ENCODE results near the gene METTL25. TPM values are rescaled to one million over a fixed set of nuclear protein-coding genes. Genes with fewer than 3 reads are reported as not detected.

The METTL25 gene
- total RNA-seq, 2 experiments from 2014 or later = 8.0 to 12.5 TPM

DNA sequence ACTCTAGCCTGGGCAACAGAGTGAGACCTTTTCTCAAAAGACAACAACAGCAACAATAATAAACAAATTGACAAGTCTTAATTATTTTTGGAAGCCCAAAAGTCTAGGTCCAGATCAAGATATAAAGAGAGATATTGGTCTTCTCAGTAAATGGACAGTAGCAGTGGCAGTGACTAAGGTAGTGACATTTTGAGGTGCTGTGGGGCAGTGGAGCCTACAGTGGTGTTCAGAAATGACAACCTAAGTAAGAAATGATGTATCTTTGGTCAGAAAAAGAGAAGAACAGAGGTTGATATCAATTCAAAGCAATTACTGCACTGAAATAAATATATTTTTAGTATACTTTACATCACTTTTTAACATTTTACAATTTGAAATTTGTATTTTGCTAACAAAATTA is 20.7 kb downstream of the METTL25 start:
- no peaks in the 10 kb centered on the region for H3K79me2 ChIP-seq (ENCODE audit: insufficient read depth, low read depth, low read length)
- DNase-seq (ENCODE audit: low spot score) = no peak
- H3K27ac ChIP-seq (ENCODE audit: low read depth, low read length, poor library complexity, severe bottlenecking) = no peak overlapping the region
- CTCF ChIA-PET (ENCODE audit: unreplicated experiment) = no interaction called here
- no peaks in the 10 kb centered on the region for H4K20me1 ChIP-seq (ENCODE audit: insufficient read depth, low read length)
- intact Hi-C loops (cut with micrococcal nuclease; ENCODE audit: unreplicated experiment) = no loop called here
- POLR2A ChIA-PET = interaction anchor here (0.6 to 0.7 kb wide), 2 partner anchors 68 to 227 kb away, joined by 3 to 5 read pairs; no protein-coding TSS in a partner anchor
- no peak overlapping the region for H2AFZ ChIP-seq (ENCODE audit: low read length)
- H3K4me3 ChIP-seq (ENCODE audit: low read depth, low read length, poor library complexity, severe bottlenecking) = no peak overlapping the region
- H3K9me3 ChIP-seq (ENCODE audit: low read length) = 0 out of 2 replicates have a peak, but pooled peaks cover 4% of the 10 kb centered on the region
- H3K36me3 ChIP-seq (ENCODE audit: insufficient read depth, low read length) = no peaks in the 10 kb centered on the region; the same call in 1 of the 2 replicates
- no peak for TF ChIP-seq EZH2phosphoT487 (IDR thresholded peaks at IDR 0.05; ENCODE audit: borderline replicate concordance, low read depth, low read length)
- TF ChIP-seq, protein P1, sequence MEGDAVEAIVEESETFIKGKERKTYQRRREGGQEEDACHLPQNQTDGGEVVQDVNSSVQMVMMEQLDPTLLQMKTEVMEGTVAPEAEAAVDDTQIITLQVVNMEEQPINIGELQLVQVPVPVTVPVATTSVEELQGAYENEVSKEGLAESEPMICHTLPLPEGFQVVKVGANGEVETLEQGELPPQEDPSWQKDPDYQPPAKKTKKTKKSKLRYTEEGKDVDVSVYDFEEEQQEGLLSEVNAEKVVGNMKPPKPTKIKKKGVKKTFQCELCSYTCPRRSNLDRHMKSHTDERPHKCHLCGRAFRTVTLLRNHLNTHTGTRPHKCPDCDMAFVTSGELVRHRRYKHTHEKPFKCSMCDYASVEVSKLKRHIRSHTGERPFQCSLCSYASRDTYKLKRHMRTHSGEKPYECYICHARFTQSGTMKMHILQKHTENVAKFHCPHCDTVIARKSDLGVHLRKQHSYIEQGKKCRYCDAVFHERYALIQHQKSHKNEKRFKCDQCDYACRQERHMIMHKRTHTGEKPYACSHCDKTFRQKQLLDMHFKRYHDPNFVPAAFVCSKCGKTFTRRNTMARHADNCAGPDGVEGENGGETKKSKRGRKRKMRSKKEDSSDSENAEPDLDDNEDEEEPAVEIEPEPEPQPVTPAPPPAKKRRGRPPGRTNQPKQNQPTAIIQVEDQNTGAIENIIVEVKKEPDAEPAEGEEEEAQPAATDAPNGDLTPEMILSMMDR (conservative IDR thresholded peaks at IDR 0.05; ENCODE audit: low read length) = no peak
- BruUV-seq (replicated peaks) = no TSS peak
- H3K4me2 ChIP-seq (ENCODE audit: low read length) = no peak overlapping the region
- no peaks in the 10 kb centered on the region for H3K9me2 ChIP-seq (ENCODE audit: insufficient read depth, low read length)
- H3K4me1 ChIP-seq (ENCODE audit: insufficient read depth, low read length, poor library complexity, severe bottlenecking) = no peaks in the 10 kb centered on the region

DNA sequence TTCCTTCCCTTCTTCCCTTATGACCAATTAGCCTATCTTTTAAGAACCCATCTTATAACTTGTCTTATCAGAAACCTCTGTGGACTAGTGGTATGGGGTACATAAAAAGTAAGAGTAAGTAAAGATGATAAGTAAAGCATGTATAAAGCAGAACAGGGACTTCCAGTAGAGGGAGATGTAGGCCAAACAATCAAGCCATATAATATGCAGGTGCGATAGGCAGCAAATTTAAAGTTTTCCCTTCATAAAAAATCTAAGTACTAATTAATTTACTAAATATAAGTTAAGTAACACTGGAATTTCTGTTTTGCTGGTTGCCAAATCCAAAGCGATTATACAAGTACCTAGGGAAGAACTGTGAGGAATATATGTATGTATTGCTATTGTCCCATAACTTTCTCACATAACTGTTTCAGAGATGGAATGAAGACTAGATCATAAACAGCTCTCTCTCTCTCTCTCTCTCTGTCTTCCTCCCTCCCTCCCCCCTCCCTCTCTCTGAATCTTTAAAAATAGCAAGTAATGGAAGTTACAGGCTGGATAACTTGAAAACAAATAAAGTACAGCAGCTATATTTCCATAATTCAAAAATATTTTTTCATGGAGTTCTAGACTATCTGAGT is 25.7 kb downstream of the METTL25 start:
- peak; percentile 10 for DNase-seq (ENCODE audit: low spot score)
- no peaks in the 10 kb centered on the region for H3K9me3 ChIP-seq (ENCODE audit: low read length)
- H3K4me1 ChIP-seq (ENCODE audit: insufficient read depth, low read length, poor library complexity, severe bottlenecking) = no peaks in the 10 kb centered on the region
- no peaks in the 10 kb centered on the region for H3K9me2 ChIP-seq (ENCODE audit: insufficient read depth, low read length)
- intact Hi-C loops (cut with micrococcal nuclease; ENCODE audit: unreplicated experiment) = no loop called here
- POLR2A ChIA-PET = interaction anchor here (0.7 kb wide), 1 partner anchor 38 kb away, joined by 3 read pairs; no protein-coding TSS in a partner anchor
- H2AFZ ChIP-seq (ENCODE audit: low read length) = no peak overlapping the region
- no peak overlapping the region for H3K4me2 ChIP-seq (ENCODE audit: low read length)
- no peaks in the 10 kb centered on the region for H4K20me1 ChIP-seq (ENCODE audit: insufficient read depth, low read length)
- no peak for TF ChIP-seq EZH2phosphoT487 (IDR thresholded peaks at IDR 0.05; ENCODE audit: borderline replicate concordance, low read depth, low read length)
- TF ChIP-seq, protein P1 (conservative IDR thresholded peaks at IDR 0.05; ENCODE audit: low read length) = peak; percentile 70
- CTCF ChIA-PET (ENCODE audit: unreplicated experiment) = no interaction called here
- no peak overlapping the region for H3K4me3 ChIP-seq (ENCODE audit: low read depth, low read length, poor library complexity, severe bottlenecking)
- H3K36me3 ChIP-seq (ENCODE audit: insufficient read depth, low read length) = no peaks in the 10 kb centered on the region
- no TSS peak for BruUV-seq (replicated peaks)
- no peaks in the 10 kb centered on the region for H3K79me2 ChIP-seq (ENCODE audit: insufficient read depth, low read depth, low read length)
- no peak overlapping the region for H3K27ac ChIP-seq (ENCODE audit: low read depth, low read length, poor library complexity, severe bottlenecking)

DNA sequence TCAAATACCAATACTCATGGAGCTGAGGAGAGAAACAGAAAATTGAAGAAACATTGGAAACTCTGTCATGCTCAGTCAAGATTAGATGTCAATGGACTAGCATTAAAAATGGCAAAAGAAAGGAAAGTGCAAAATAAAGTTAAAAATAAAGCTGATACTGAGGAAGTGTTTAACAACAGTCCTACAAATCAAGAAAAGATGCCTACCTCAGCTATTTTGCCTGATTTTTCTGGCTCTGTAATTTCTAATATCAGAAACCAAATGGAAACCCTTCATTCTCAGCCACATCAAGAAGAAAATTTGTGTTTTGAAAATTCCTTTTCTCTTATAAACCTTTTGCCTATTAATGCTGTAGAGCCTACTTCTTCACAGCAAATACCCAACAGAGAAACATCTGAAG is 40.5 kb downstream of the METTL25 start:
- peaks cover 7% of the 10 kb centered on the region; the same call in 1 of the 2 replicates for H3K36me3 ChIP-seq (ENCODE audit: insufficient read depth, low read length)
- H3K4me2 ChIP-seq (ENCODE audit: low read length) = no peak overlapping the region
- CTCF ChIA-PET (ENCODE audit: unreplicated experiment) = no interaction called here

More for the DNA sequence above, 40.5 kb downstream of the METTL25 start:
- TF ChIP-seq EZH2phosphoT487 (IDR thresholded peaks at IDR 0.05; ENCODE audit: borderline replicate concordance, low read depth, low read length) = no peak
- TF ChIP-seq, protein P1 (conservative IDR thresholded peaks at IDR 0.05; ENCODE audit: low read length) = no peak
- intact Hi-C loops (cut with micrococcal nuclease; ENCODE audit: unreplicated experiment) = no loop called here
- Histone ChIP-seq H2AFZ (ENCODE audit: low read length) (no peak overlapping the region), H3K9me2 (ENCODE audit: insufficient read depth, low read length) (no peaks in the 10 kb centered on the region), H3K4me1 (ENCODE audit: insufficient read depth, low read length, poor library complexity, severe bottlenecking) (no peaks in the 10 kb centered on the region), H3K4me3 (ENCODE audit: low read depth, low read length, poor library complexity, severe bottlenecking) (no peak overlapping the region), H4K20me1 (ENCODE audit: insufficient read depth, low read length) (no peaks in the 10 kb centered on the region), H3K9me3 (ENCODE audit: low read length) (no peaks in the 10 kb centered on the region), H3K79me2 (ENCODE audit: insufficient read depth, low read depth, low read length) (no peaks in the 10 kb centered on the region), H3K27ac (ENCODE audit: low read depth, low read length, poor library complexity, severe bottlenecking) (no peak overlapping the region)
- no TSS peak for BruUV-seq (replicated peaks)
- POLR2A ChIA-PET = interaction anchor here (1.1 to 1.4 kb wide), 3 partner anchors 16 to 155 kb away, joined by 4 read pairs; no protein-coding TSS in a partner anchor
- no peak for DNase-seq (ENCODE audit: low spot score)
